GM12878 (cell line): ENCODE results near the gene SPG7. TPM values are rescaled to one million over a fixed set of nuclear protein-coding genes. Genes with fewer than 3 reads are reported as not detected.

Experiments
- BCL11A ChIP-seq: IDR thresholded peaks from 2 replicates; pipeline ENCODE4 v1.6.1; 2011; ENCODE audit warnings: low read depth, low read length
- CEBPB ChIP-seq, 2 experiments: fragments of 150-350 bp in 1 of 2; IDR thresholded peaks; 2 replicates each; pipeline ENCODE4 v1.6.1; 2012 to 2014; ENCODE audit warnings: low read depth in 2 of 2, low read length in 2 of 2, borderline replicate concordance in 1 of 2, inconsistent platforms in 1 of 2
- CHD2 ChIP-seq: IDR thresholded peaks from 2 replicates; pipeline ENCODE4 v1.6.1; 2011; ENCODE audit warnings: low read depth, low read length, improper control_type of control experiment, borderline replicate concordance
- MEF2A ChIP-seq: IDR thresholded peaks from 2 replicates; pipeline ENCODE4 v1.6.1; 2011; ENCODE audit warnings: low read depth, mild to moderate bottlenecking, low read length, moderate library complexity; ENCODE audit not compliant: insufficient read depth
- NR2C1 ChIP-seq: fragments of 450-650 bp; IDR thresholded peaks from 2 replicates; pipeline ENCODE4 v1.6.1; 2017; ENCODE audit warnings: antibody characterized with exemption, mild to moderate bottlenecking, moderate library complexity
- POLR2AphosphoS2 ChIP-seq: IDR thresholded peaks from 2 replicates; pipeline ENCODE4 v1.6.1; 2011; ENCODE audit warnings: low read depth, mild to moderate bottlenecking, low read length, improper control_type of control experiment, moderate library complexity
- POU2F2 ChIP-seq: IDR thresholded peaks from 3 replicates; pipeline ENCODE4 v1.6.1; 2011; ENCODE audit warnings: low read depth, mild to moderate bottlenecking, low read length, borderline replicate concordance
- RFX5 ChIP-seq: IDR thresholded peaks from 2 replicates; pipeline ENCODE4 v1.6.1; 2011; ENCODE audit warnings: low read depth, low read length, improper control_type of control experiment
- RUNX3 ChIP-seq: IDR thresholded peaks from 2 replicates; pipeline ENCODE4 v1.6.1; 2012; ENCODE audit warnings: low read length, inconsistent platforms
- SP1 ChIP-seq: IDR thresholded peaks from one replicate; pipeline ENCODE4 v1.6.1; 2011; ENCODE audit warnings: low read depth, low read length
- TAF1 ChIP-seq: IDR thresholded peaks from 2 replicates; pipeline ENCODE4 v1.6.1; 2011; ENCODE audit warnings: mild to moderate bottlenecking, low read depth, low read length, borderline replicate concordance
- ZNF24 ChIP-seq: fragments of 450-650 bp; IDR thresholded peaks from 2 replicates; pipeline ENCODE4 v1.6.1; 2017; ENCODE audit warnings: antibody characterized with exemption, mild to moderate bottlenecking
- polyA plus RNA-seq, 11 experiments: library from polyadenylated mRNA; depleted of rRNA in 4 of 11; unstranded in 6 of 11; stranded (reverse) in 5 of 11; fragments of >200 nt; fragmentation: Nextera tagmentation in 4 of 11; fragmentation: Illumina TruSeq in 1 of 11; extraction: Ambion mirVana in 4 of 11; extraction: Trizol in 1 of 11; gene quantifications; 1 replicate in 1 of 11; 2 replicates in 10 of 11; pipeline versions ENCODE4 v1.2.1 to v1.2.3, GENCODE V29; 2011 to 2016; ENCODE audit warnings: inconsistent platforms in 2 of 11, missing spikeins in 2 of 11, low read depth in 1 of 11
- total RNA-seq, 4 experiments: library from RNA; depleted of rRNA in 3 of 4; stranded (reverse); fragments of >200 nt in 3 of 4; fragmentation: Illumina TruSeq in 1 of 4; extraction: Trizol in 1 of 4; gene quantifications; 2 replicates each; pipeline versions ENCODE4 v1.2.1 to v1.2.3, GENCODE V29; 2013 to 2021
- TF ChIP-seq, protein P1 (sequence below): fragments of 450-650 bp; IDR thresholded peaks from 2 replicates; pipeline ENCODE4 v1.6.1; 2017; ENCODE audit warnings: mild to moderate bottlenecking, moderate library complexity
- TF ChIP-seq, protein P2 (sequence below), 3 experiments: IDR thresholded peaks in 2 of 3; conservative IDR thresholded peaks in 1 of 3; 2 replicates each; pipeline ENCODE4 v1.5.1; 2011; ENCODE audit warnings: low read depth in 3 of 3, low read length in 3 of 3, mild to moderate bottlenecking in 3 of 3, control low read depth in 2 of 3, moderate library complexity in 2 of 3, inconsistent platforms in 1 of 3, mixed read lengths in 1 of 3; ENCODE audit not compliant: control insufficient read depth in 2 of 3, insufficient read depth in 1 of 3; ENCODE audit errors: extremely low read depth in 1 of 3
- TF ChIP-seq, protein P3 (sequence below): IDR thresholded peaks from 2 replicates; pipeline ENCODE4 v1.6.1; 2011; ENCODE audit warnings: borderline replicate concordance, low read depth, mild to moderate bottlenecking, moderate library complexity, mixed read lengths, low read length; ENCODE audit not compliant: insufficient read depth; ENCODE audit errors: extremely low read length
- TF ChIP-seq, protein P4 (sequence below): IDR thresholded peaks from 2 replicates; pipeline ENCODE4 v1.6.1; 2012; ENCODE audit warnings: mild to moderate bottlenecking, low read depth, low read length

Gene SPG7
- total and polyA plus RNA-seq, 10 of the 15 experiments (the other 5 are each of a cell fraction or from before 2014, with no cell fraction given), result 5.9 to 75.9 (median 52.5) TPM

DNA sequence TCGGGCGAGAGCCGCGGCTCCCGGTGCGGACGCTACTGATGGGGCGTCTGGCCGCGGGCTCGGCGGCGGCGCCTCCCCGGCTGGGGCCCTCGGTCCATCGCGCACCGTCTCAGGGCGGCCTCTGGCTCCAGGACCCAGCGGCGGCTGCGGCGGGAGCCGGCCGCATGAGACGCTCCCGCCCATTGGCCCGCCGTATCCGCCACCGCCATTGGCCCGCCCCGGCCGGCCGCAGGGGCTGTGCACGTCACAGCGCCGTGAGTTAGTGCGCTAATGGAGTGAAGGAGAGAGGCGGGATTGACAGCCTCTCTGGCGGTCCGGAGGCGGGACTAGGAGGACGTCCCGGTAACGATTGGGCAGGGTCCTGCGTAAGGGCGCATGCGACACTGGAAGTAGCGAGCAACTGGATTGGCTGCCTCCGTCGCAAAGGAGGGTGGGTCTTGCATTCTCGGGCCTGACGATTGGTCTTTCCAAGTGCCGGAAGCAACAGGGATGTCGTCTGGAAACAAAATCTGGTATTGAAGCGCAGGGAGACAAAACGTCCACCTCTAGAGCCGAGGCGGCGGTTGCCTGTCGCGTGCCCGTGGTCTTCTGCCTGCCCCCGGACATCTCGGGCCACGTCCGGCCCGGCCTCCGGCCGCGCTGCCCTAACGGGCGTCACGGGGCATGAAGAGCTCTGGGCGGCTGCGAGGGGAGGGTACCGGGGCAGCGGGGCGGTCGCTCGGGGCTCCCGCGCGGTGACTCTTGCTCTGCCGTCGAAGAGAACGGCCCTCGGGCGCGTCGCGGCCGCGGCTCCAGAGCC is 17.6 kb upstream of the SPG7 start, which contains the start of gene ANKRD11 (continued):
- TF ChIP-seq, protein P1, sequence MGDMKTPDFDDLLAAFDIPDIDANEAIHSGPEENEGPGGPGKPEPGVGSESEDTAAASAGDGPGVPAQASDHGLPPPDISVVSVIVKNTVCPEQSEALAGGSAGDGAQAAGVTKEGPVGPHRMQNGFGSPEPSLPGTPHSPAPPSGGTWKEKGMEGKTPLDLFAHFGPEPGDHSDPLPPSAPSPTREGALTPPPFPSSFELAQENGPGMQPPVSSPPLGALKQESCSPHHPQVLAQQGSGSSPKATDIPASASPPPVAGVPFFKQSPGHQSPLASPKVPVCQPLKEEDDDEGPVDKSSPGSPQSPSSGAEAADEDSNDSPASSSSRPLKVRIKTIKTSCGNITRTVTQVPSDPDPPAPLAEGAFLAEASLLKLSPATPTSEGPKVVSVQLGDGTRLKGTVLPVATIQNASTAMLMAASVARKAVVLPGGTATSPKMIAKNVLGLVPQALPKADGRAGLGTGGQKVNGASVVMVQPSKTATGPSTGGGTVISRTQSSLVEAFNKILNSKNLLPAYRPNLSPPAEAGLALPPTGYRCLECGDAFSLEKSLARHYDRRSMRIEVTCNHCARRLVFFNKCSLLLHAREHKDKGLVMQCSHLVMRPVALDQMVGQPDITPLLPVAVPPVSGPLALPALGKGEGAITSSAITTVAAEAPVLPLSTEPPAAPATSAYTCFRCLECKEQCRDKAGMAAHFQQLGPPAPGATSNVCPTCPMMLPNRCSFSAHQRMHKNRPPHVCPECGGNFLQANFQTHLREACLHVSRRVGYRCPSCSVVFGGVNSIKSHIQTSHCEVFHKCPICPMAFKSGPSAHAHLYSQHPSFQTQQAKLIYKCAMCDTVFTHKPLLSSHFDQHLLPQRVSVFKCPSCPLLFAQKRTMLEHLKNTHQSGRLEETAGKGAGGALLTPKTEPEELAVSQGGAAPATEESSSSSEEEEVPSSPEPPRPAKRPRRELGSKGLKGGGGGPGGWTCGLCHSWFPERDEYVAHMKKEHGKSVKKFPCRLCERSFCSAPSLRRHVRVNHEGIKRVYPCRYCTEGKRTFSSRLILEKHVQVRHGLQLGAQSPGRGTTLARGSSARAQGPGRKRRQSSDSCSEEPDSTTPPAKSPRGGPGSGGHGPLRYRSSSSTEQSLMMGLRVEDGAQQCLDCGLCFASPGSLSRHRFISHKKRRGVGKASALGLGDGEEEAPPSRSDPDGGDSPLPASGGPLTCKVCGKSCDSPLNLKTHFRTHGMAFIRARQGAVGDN, result no peak
- TF ChIP-seq NR2C1 (peak; percentile 21; the same call in 1 of the 2 replicates), TAF1 (peak; percentile 93), CHD2 (peak; percentile 97), RUNX3 (peak; percentile 57), POLR2AphosphoS2 (peak; percentile 56; the same call in 1 of the 2 replicates), MEF2A (0 out of 2 replicates have a peak, but pooled peaks have one; percentile 22), POU2F2 (peak; percentile 73; the same call in 2 of the 3 replicates), BCL11A (no peak), RFX5 (peak; percentile 76), CEBPB (IDR thresholded peaks at IDR 0.05; ENCODE audit: borderline replicate concordance in 1 of 2, low read depth in 2 of 2, low read length in 2 of 2) (no peak), ZNF24 (0 out of 2 replicates have a peak, but pooled peaks have one; percentile 38), SP1 (peak; percentile 99)
- TF ChIP-seq, protein P2, sequence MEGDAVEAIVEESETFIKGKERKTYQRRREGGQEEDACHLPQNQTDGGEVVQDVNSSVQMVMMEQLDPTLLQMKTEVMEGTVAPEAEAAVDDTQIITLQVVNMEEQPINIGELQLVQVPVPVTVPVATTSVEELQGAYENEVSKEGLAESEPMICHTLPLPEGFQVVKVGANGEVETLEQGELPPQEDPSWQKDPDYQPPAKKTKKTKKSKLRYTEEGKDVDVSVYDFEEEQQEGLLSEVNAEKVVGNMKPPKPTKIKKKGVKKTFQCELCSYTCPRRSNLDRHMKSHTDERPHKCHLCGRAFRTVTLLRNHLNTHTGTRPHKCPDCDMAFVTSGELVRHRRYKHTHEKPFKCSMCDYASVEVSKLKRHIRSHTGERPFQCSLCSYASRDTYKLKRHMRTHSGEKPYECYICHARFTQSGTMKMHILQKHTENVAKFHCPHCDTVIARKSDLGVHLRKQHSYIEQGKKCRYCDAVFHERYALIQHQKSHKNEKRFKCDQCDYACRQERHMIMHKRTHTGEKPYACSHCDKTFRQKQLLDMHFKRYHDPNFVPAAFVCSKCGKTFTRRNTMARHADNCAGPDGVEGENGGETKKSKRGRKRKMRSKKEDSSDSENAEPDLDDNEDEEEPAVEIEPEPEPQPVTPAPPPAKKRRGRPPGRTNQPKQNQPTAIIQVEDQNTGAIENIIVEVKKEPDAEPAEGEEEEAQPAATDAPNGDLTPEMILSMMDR (IDR thresholded peaks at IDR 0.05 in 2 of 3, conservative IDR thresholded peaks at IDR 0.05 in 1 of 3; ENCODE audit: control insufficient read depth in 2 of 3, extremely low read depth in 1 of 3, insufficient read depth in 1 of 3, low read depth in 3 of 3, low read length in 3 of 3), result no peak
- TF ChIP-seq, protein P3, sequence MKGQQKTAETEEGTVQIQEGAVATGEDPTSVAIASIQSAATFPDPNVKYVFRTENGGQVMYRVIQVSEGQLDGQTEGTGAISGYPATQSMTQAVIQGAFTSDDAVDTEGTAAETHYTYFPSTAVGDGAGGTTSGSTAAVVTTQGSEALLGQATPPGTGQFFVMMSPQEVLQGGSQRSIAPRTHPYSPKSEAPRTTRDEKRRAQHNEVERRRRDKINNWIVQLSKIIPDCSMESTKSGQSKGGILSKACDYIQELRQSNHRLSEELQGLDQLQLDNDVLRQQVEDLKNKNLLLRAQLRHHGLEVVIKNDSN, result no peak
- TF ChIP-seq, protein P4, sequence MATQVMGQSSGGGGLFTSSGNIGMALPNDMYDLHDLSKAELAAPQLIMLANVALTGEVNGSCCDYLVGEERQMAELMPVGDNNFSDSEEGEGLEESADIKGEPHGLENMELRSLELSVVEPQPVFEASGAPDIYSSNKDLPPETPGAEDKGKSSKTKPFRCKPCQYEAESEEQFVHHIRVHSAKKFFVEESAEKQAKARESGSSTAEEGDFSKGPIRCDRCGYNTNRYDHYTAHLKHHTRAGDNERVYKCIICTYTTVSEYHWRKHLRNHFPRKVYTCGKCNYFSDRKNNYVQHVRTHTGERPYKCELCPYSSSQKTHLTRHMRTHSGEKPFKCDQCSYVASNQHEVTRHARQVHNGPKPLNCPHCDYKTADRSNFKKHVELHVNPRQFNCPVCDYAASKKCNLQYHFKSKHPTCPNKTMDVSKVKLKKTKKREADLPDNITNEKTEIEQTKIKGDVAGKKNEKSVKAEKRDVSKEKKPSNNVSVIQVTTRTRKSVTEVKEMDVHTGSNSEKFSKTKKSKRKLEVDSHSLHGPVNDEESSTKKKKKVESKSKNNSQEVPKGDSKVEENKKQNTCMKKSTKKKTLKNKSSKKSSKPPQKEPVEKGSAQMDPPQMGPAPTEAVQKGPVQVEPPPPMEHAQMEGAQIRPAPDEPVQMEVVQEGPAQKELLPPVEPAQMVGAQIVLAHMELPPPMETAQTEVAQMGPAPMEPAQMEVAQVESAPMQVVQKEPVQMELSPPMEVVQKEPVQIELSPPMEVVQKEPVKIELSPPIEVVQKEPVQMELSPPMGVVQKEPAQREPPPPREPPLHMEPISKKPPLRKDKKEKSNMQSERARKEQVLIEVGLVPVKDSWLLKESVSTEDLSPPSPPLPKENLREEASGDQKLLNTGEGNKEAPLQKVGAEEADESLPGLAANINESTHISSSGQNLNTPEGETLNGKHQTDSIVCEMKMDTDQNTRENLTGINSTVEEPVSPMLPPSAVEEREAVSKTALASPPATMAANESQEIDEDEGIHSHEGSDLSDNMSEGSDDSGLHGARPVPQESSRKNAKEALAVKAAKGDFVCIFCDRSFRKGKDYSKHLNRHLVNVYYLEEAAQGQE, result no peak
